Trophoblast cell (in vitro differentiated cells and primary cell): ENCODE data around the gene SMDT1.
"Not testable (repeated sequence)": the region's sequence is repeated elsewhere in the genome, so short reads cannot be mapped to it uniquely, and the experiment has no call there.

Source experiments
- DNase-seq, 2 donors: peaks; one replicate each; pipeline ENCODE4 v3.0.0-alpha.2; 2016
- H2AFZ ChIP-seq: 2 replicates; pipeline ENCODE4 v1.6.1; 2013; ENCODE audit warnings: low read length, moderate library complexity, mild to moderate bottlenecking; ENCODE audit not compliant: insufficient read depth, poor library complexity
- H2AK5ac ChIP-seq: 2 replicates; pipeline ENCODE4 v1.6.1; 2013; ENCODE audit warnings: mild to moderate bottlenecking, low read length
- H2BK120ac ChIP-seq: 2 replicates; pipeline ENCODE4 v1.6.1; 2013; ENCODE audit warnings: low read length, mild to moderate bottlenecking, moderate library complexity; ENCODE audit not compliant: insufficient read depth, poor library complexity
- H2BK12ac ChIP-seq: 2 replicates; pipeline ENCODE4 v1.6.1; 2013; ENCODE audit warnings: mild to moderate bottlenecking, low read length, moderate library complexity
- H2BK5ac ChIP-seq: 2 replicates; pipeline ENCODE4 v1.6.1; 2013; ENCODE audit warnings: low read length, low read depth, moderate library complexity, mild to moderate bottlenecking; ENCODE audit not compliant: poor library complexity
- H3K14ac ChIP-seq: 2 replicates; pipeline ENCODE4 v1.6.1; 2013; ENCODE audit warnings: mild to moderate bottlenecking, low read length
- H3K18ac ChIP-seq: 2 replicates; pipeline ENCODE4 v1.6.1; 2013; ENCODE audit warnings: mild to moderate bottlenecking, low read length
- H3K23ac ChIP-seq: 2 replicates; pipeline ENCODE4 v1.6.1; 2013; ENCODE audit warnings: low read length
- H3K27ac ChIP-seq: 2 replicates; pipeline ENCODE4 v1.5.1; 2013; ENCODE audit warnings: low read depth, mild to moderate bottlenecking, inconsistent platforms, low read length, moderate library complexity
- H3K27me3 ChIP-seq: 2 replicates; pipeline ENCODE4 v1.6.1; 2013; ENCODE audit warnings: inconsistent platforms, mild to moderate bottlenecking, low read length, moderate library complexity; ENCODE audit not compliant: insufficient read depth
- H3K36me3 ChIP-seq, 2 experiments: 1 replicate in 1 of 2; 2 replicates in 1 of 2; pipeline ENCODE4 v1.6.1; 2013; ENCODE audit warnings: low read length in 2 of 2, mild to moderate bottlenecking in 2 of 2, moderate library complexity in 1 of 2; ENCODE audit not compliant: insufficient read depth in 2 of 2, control insufficient read depth in 1 of 2
- H3K4ac ChIP-seq: 2 replicates; pipeline ENCODE4 v1.6.1; 2013; ENCODE audit warnings: low read depth, mild to moderate bottlenecking, low read length, moderate library complexity
- H3K4me1 ChIP-seq, 2 experiments: 1 replicate in 1 of 2; 2 replicates in 1 of 2; pipeline ENCODE4 v1.6.1; 2013; ENCODE audit warnings: low read length in 2 of 2, mild to moderate bottlenecking in 2 of 2, moderate library complexity in 1 of 2; ENCODE audit not compliant: insufficient read depth in 2 of 2, control insufficient read depth in 1 of 2
- H3K4me2 ChIP-seq: 2 replicates; pipeline ENCODE4 v1.6.1; 2013; ENCODE audit warnings: inconsistent platforms, mild to moderate bottlenecking, low read length, moderate library complexity
- H3K4me3 ChIP-seq: 2 replicates; pipeline ENCODE4 v1.5.1; 2013; ENCODE audit warnings: mild to moderate bottlenecking, low read depth, low read length, inconsistent platforms
- H3K79me1 ChIP-seq: one replicate; pipeline ENCODE4 v1.6.1; 2013; ENCODE audit warnings: low read length
- H3K79me2 ChIP-seq: 2 replicates; pipeline ENCODE4 v1.6.1; 2013; ENCODE audit warnings: low read length, mild to moderate bottlenecking; ENCODE audit not compliant: control insufficient read depth, insufficient read depth, poor library complexity
- H3K9ac ChIP-seq: 2 replicates; pipeline ENCODE4 v1.6.1; 2013; ENCODE audit warnings: mild to moderate bottlenecking, low read length
- H3K9me3 ChIP-seq: 2 replicates; pipeline ENCODE4 v1.6.1; 2013; ENCODE audit warnings: low read depth, mild to moderate bottlenecking, control low read depth, inconsistent platforms, low read length; ENCODE audit not compliant: insufficient read depth
- H4K12ac ChIP-seq: 2 replicates; pipeline ENCODE4 v1.6.1; 2013; ENCODE audit warnings: low read depth, mild to moderate bottlenecking, low read length, moderate library complexity
- H4K8ac ChIP-seq: 2 replicates; pipeline ENCODE4 v1.6.1; 2013; ENCODE audit warnings: low read depth, mild to moderate bottlenecking, low read length, moderate library complexity
- H4K91ac ChIP-seq: one replicate; pipeline ENCODE4 v1.6.1; 2013; ENCODE audit warnings: low read depth, mild to moderate bottlenecking, low read length, moderate library complexity
- WGBS: extraction: QIAGEN DNeasy Blood & Tissue Kit; methylation state at CpG from one replicate; pipeline ENCODE4 v1.1.7; 2013; ENCODE audit warnings: missing lambda C conversion rate; ENCODE audit not compliant: insufficient read length, insufficient coverage; ENCODE audit errors: extremely low coverage; 5-methylcytosine and 5-hydroxymethylcytosine counted together

SMDT1 gene

DNA sequence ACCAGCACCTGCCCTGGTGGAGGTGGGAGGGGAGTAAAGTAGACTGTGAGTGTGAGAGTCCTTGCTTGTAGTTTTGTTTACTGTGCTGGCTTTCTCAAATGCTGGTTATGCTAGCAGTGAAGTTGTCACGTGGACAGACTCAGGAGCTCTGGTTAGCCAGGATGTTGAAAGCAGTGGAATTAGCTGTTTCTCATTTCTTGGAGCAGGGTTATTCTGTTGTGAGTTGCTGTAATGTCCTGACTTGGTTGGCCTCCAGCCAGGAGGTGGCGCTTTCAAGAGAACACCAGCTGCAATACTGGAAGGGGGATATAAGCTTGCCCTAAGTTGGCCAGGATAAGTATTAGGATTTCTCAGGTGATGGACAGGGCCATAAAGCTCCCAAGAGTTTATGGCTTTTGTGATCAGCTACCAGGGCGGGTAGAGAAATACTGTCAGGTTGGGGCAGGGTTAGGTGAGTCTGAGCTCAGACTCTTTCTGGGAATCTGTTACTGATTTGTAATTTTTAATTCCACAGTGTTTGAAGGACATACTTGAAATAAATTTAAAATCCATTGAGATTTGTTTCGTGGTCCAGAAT, 37.4 kb downstream of the SMDT1 start:
- H2BK5ac ChIP-seq = no peak overlapping the region
- no peak overlapping the region for H3K18ac ChIP-seq
- H3K4ac ChIP-seq = no peak overlapping the region
- H3K27me3 ChIP-seq = no peaks in the 10 kb centered on the region
- no peak overlapping the region for H2BK12ac ChIP-seq
- no peak overlapping the region for H4K91ac ChIP-seq
- no peak overlapping the region for H2AFZ ChIP-seq
- WGBS = no CpG with 5 or more reads among the region's 4 CpGs
- no peaks in the 10 kb centered on the region for H3K4me1 ChIP-seq
- H2AK5ac ChIP-seq = no peak overlapping the region
- H3K9me3 ChIP-seq = peaks cover 8% of the 10 kb centered on the region
- H3K14ac ChIP-seq = no peak overlapping the region
- H4K8ac ChIP-seq = no peak overlapping the region
- H3K4me3 ChIP-seq = no peak overlapping the region
- no peaks in the 10 kb centered on the region for H3K79me2 ChIP-seq
- no peak overlapping the region for H3K27ac ChIP-seq
- H3K23ac ChIP-seq = no peak overlapping the region
- no peak for DNase-seq
- no peaks in the 10 kb centered on the region for H3K36me3 ChIP-seq
- H4K12ac ChIP-seq = no peak overlapping the region
- H3K4me2 ChIP-seq = no peak overlapping the region
- H3K79me1 ChIP-seq = no peaks in the 10 kb centered on the region
- no peak overlapping the region for H2BK120ac ChIP-seq
- no peak overlapping the region for H3K9ac ChIP-seq

DNA sequence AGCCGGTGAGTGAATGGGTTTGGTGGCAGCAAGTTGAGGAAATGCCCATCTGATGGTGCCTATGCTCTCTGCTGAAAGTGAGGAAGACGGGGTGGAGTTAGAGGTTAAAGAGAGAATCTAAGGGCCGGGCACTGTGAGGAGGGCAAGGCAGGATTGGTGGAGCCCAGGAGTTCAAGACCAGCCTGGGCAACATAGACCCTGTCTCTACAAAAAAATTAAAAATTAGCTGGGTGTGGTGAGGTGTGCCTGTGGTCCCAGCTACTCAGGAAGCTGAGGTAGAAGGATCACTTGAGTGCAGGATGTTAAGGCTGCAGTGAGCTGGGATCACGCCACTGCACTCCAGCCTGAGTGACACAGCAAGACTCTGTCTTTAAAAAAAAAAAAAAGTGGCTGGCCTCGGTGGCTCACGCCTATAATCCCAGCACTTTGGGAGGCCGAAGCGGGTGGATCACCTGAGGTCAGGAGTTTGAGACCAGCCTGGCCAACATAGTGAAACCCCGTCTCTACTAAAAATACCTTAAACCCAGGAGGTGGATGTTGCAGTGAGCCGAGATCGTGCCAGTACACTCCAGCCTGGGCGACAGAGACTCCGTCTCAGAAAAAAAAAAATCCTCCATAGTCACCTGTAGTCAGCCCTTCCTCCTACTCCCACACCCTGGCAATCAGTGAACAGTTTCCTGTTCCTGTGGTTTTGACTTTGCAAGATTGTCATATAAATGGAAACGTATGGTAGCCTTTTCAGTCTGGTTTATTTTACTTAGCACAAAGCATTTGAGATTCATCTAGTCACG, 40.9 kb downstream of the SMDT1 start:
- DNase-seq, H3K4me1 ChIP-seq, H3K79me2 ChIP-seq, H4K8ac ChIP-seq, H3K4me2 ChIP-seq, H3K9me3 ChIP-seq, H3K27ac ChIP-seq, H3K4ac ChIP-seq, H4K91ac ChIP-seq, H3K18ac ChIP-seq, H2BK120ac ChIP-seq, H3K9ac ChIP-seq, H2BK5ac ChIP-seq, H3K27me3 ChIP-seq, H2BK12ac ChIP-seq, H3K14ac ChIP-seq, H3K23ac ChIP-seq, H3K36me3 ChIP-seq, H3K4me3 ChIP-seq, H4K12ac ChIP-seq, H3K79me1 ChIP-seq, H2AK5ac ChIP-seq, H2AFZ ChIP-seq: not testable (repeated sequence)
- WGBS = no CpG with 5 or more reads among the region's 15 CpGs

DNA sequence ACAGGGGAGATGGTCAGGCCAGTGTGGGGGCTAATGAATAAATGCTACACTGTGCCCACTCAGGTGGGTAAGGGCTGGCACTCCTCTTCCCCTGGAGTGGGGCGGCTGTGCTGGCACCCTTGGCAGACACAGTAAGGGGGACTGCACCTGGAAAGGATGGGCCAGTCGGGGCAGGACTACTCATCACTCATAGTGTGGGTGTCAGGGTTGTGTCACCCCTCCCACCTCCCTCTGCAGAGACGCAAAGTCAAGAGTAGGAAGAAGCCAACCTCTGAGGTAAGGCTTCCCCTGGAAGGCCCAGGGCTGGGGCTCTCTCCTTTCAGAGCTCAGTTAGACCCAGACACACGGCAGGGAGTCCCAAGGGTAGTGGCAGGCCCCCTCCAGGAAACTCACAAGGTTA, 44.0 kb downstream of the SMDT1 start:
- H3K27ac ChIP-seq, H3K79me1 ChIP-seq, DNase-seq, H2AFZ ChIP-seq, H3K36me3 ChIP-seq, H3K14ac ChIP-seq, H3K4me2 ChIP-seq, H4K12ac ChIP-seq, H3K18ac ChIP-seq, H3K4ac ChIP-seq, H3K27me3 ChIP-seq, H3K4me3 ChIP-seq, H4K8ac ChIP-seq, H2AK5ac ChIP-seq, H2BK12ac ChIP-seq, H2BK120ac ChIP-seq, H3K9me3 ChIP-seq, H2BK5ac ChIP-seq, H3K23ac ChIP-seq, H3K79me2 ChIP-seq, H3K4me1 ChIP-seq, H4K91ac ChIP-seq, H3K9ac ChIP-seq: not testable (repeated sequence)
- WGBS = no CpG with 5 or more reads among the region's 4 CpGs

DNA sequence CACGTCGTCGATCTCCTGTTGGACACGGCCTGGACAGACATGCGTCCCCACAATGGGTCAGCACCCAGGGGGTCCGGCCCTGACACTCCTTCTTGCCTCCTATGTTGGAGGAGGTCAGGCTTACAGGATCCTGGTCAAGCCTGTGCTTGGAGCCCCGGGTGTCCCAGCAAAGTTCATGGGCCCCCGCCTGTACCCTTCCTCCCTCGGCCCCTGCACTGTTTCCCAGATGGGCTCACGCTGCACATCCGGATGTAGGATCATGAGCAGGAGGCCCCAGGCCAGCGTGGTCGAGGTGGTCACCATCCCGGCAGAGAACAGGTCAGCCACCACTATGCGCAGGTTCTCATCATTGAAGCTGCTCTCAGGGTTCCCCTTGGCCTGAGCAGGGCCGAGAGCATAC, 48.1 kb downstream of the SMDT1 start:
- no peaks in the 10 kb centered on the region for H3K4me1 ChIP-seq
- no peak overlapping the region for H3K4me2 ChIP-seq
- H4K12ac ChIP-seq = no peak overlapping the region
- no peak overlapping the region for H2BK120ac ChIP-seq
- no peak overlapping the region for H2BK12ac ChIP-seq
- no peak overlapping the region for H3K9ac ChIP-seq
- H3K4me3 ChIP-seq = no peak overlapping the region
- no peaks in the 10 kb centered on the region for H3K79me2 ChIP-seq
- H3K18ac ChIP-seq = no peak overlapping the region
- no peak overlapping the region for H4K8ac ChIP-seq
- no peak overlapping the region for H4K91ac ChIP-seq
- no peaks in the 10 kb centered on the region for H3K27me3 ChIP-seq
- H3K27ac ChIP-seq = no peak overlapping the region
- H2AFZ ChIP-seq = no peak overlapping the region
- no peaks in the 10 kb centered on the region for H3K79me1 ChIP-seq
- no peak overlapping the region for H2BK5ac ChIP-seq
- no peak overlapping the region for H3K4ac ChIP-seq
- H3K14ac ChIP-seq = no peak overlapping the region
- H2AK5ac ChIP-seq = no peak overlapping the region
- DNase-seq = no peak
- H3K36me3 ChIP-seq = no peaks in the 10 kb centered on the region
- no peak overlapping the region for H3K23ac ChIP-seq
- WGBS = no CpG with 5 or more reads among the region's 16 CpGs
- H3K9me3 ChIP-seq = no peaks in the 10 kb centered on the region
